GM12875 (cell line): ENCODE data around the gene PNMT.

Experiments
- H3K4me3 ChIP-seq: one replicate; pipeline ENCODE4 v1.5.1; 2011; ENCODE audit warnings: low read depth, low read length, control low read depth
- TF ChIP-seq, protein P1 (sequence below): IDR thresholded peaks from 2 replicates; pipeline ENCODE4 v1.5.1; 2011; ENCODE audit warnings: low read depth, mild to moderate bottlenecking, control low read depth, inconsistent platforms, low read length, moderate library complexity, borderline replicate concordance; ENCODE audit not compliant: insufficient read depth

The PNMT gene

GRCh38 chr17:39640591-39641031, 27.6 kb upstream of the PNMT start:
- TF ChIP-seq, protein P1, sequence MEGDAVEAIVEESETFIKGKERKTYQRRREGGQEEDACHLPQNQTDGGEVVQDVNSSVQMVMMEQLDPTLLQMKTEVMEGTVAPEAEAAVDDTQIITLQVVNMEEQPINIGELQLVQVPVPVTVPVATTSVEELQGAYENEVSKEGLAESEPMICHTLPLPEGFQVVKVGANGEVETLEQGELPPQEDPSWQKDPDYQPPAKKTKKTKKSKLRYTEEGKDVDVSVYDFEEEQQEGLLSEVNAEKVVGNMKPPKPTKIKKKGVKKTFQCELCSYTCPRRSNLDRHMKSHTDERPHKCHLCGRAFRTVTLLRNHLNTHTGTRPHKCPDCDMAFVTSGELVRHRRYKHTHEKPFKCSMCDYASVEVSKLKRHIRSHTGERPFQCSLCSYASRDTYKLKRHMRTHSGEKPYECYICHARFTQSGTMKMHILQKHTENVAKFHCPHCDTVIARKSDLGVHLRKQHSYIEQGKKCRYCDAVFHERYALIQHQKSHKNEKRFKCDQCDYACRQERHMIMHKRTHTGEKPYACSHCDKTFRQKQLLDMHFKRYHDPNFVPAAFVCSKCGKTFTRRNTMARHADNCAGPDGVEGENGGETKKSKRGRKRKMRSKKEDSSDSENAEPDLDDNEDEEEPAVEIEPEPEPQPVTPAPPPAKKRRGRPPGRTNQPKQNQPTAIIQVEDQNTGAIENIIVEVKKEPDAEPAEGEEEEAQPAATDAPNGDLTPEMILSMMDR = no peak

GRCh38 chr17:39641097-39641496, 27.2 kb upstream of the PNMT start:
- TF ChIP-seq, protein P1 = no peak
- H3K4me3 ChIP-seq = no peak overlapping the region

More at GRCh38 chr17:39640591-39641031, 27.6 kb upstream of the PNMT start:
- no peak overlapping the region for H3K4me3 ChIP-seq

DNA sequence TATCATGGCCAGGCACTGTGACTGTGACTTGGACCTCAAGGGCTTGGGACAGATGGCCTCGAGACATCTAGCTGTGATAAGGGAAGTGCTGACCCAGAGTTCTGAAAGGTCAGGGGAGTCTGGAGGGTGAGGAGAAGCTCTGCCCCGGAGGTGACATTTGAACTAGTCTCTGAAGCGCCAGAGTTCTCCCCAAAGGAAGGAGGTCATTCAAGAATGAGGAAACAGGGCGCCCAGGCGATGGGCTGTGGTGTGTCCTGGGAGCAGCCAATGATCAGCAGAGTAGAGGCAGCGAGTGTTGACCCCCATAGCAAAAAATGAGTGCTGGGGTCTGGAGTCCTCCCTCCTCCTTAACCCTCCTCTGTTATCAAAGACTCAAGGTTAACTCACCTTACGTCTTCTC, 26.4 kb upstream of the PNMT start:
- TF ChIP-seq, protein P1 = no peak
- no peak overlapping the region for H3K4me3 ChIP-seq

DNA sequence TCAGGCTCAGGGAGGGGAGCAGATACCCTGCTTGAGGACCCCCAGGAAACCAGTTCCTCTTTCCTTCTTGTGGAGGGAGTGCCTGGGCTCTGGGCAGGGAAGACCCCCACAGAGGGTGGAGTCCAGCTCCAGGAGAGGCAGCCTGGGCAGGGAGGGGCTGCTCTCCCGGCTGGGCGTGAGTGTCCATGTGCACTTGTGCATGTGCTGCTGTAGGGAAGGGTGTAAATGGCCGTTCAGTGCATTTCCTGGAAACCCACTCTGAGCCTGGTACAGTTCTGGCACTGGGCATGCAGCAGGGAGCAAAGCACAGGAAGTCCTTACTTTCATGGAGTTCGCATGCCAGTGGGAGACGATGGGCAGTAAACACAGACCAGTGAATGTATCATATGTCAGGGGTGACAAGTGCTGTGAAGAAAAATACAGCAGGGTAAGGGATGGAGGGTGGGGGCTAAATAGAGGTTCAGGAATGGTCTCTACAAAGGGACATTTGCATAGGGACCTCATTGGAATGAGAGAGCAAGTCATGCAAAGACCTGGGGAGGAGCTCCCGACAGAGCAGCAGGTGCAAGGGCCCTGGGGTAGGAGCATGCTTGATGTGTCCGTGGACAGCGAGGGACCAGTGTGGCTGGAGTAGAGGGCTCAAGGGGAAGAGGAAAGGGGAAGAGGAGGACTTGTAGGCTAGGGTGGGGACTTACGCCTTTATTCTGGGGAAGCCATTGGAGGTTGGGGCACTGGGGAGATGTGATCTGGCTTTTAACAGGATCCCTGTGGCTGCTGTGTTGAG, 25.8 kb upstream of the PNMT start:
- H3K4me3 ChIP-seq = no peak overlapping the region
- TF ChIP-seq, protein P1 = no peak

GRCh38 chr17:39643271-39643670, 25.0 kb upstream of the PNMT start:
- H3K4me3 ChIP-seq = no peak overlapping the region
- TF ChIP-seq, protein P1 = no peak

DNA sequence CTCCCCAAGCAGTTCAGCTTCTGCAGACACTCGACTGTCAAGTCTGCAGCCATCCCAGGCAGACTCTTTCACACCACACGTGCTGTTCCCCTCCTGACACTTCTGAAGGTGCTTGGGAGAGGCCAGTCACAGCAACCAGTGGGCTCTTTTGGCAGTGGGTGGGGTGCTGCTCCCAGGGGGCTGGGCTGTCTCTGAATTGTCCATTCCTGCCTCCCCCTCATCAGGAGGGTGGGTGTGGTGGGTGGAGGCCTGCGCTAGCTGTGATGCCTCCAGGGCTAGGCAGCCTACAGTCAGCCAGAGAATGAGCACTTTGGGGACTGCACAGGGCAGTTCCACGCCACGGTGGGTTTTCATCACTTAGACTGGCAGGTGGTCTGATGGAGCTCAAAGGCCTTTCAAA, 21.0 kb upstream of the PNMT start:
- TF ChIP-seq, protein P1 = no peak
- no peak overlapping the region for H3K4me3 ChIP-seq
